Trophoblast cell (in vitro differentiated cells and primary cell): ENCODE measurements around the gene TEDC2.

Source experiments
- DNase-seq, 2 donors: peaks; one replicate each; pipeline ENCODE4 v3.0.0-alpha.2; 2016
- H2AFZ ChIP-seq: 2 replicates; pipeline ENCODE4 v1.6.1; 2013; ENCODE audit warnings: low read length, moderate library complexity, mild to moderate bottlenecking; ENCODE audit not compliant: insufficient read depth, poor library complexity
- H2AK5ac ChIP-seq: 2 replicates; pipeline ENCODE4 v1.6.1; 2013; ENCODE audit warnings: mild to moderate bottlenecking, low read length
- H2BK120ac ChIP-seq: 2 replicates; pipeline ENCODE4 v1.6.1; 2013; ENCODE audit warnings: low read length, mild to moderate bottlenecking, moderate library complexity; ENCODE audit not compliant: insufficient read depth, poor library complexity
- H2BK12ac ChIP-seq: 2 replicates; pipeline ENCODE4 v1.6.1; 2013; ENCODE audit warnings: mild to moderate bottlenecking, low read length, moderate library complexity
- H2BK5ac ChIP-seq: 2 replicates; pipeline ENCODE4 v1.6.1; 2013; ENCODE audit warnings: low read length, low read depth, moderate library complexity, mild to moderate bottlenecking; ENCODE audit not compliant: poor library complexity
- H3K14ac ChIP-seq: 2 replicates; pipeline ENCODE4 v1.6.1; 2013; ENCODE audit warnings: mild to moderate bottlenecking, low read length
- H3K18ac ChIP-seq: 2 replicates; pipeline ENCODE4 v1.6.1; 2013; ENCODE audit warnings: mild to moderate bottlenecking, low read length
- H3K23ac ChIP-seq: 2 replicates; pipeline ENCODE4 v1.6.1; 2013; ENCODE audit warnings: low read length
- H3K27ac ChIP-seq: 2 replicates; pipeline ENCODE4 v1.5.1; 2013; ENCODE audit warnings: low read depth, mild to moderate bottlenecking, inconsistent platforms, low read length, moderate library complexity
- H3K27me3 ChIP-seq: 2 replicates; pipeline ENCODE4 v1.6.1; 2013; ENCODE audit warnings: inconsistent platforms, mild to moderate bottlenecking, low read length, moderate library complexity; ENCODE audit not compliant: insufficient read depth
- H3K36me3 ChIP-seq, 2 experiments: 1 replicate in 1 of 2; 2 replicates in 1 of 2; pipeline ENCODE4 v1.6.1; 2013; ENCODE audit warnings: low read length in 2 of 2, mild to moderate bottlenecking in 2 of 2, moderate library complexity in 1 of 2; ENCODE audit not compliant: insufficient read depth in 2 of 2, control insufficient read depth in 1 of 2
- H3K4ac ChIP-seq: 2 replicates; pipeline ENCODE4 v1.6.1; 2013; ENCODE audit warnings: low read depth, mild to moderate bottlenecking, low read length, moderate library complexity
- H3K4me1 ChIP-seq, 2 experiments: 1 replicate in 1 of 2; 2 replicates in 1 of 2; pipeline ENCODE4 v1.6.1; 2013; ENCODE audit warnings: low read length in 2 of 2, mild to moderate bottlenecking in 2 of 2, moderate library complexity in 1 of 2; ENCODE audit not compliant: insufficient read depth in 2 of 2, control insufficient read depth in 1 of 2
- H3K4me2 ChIP-seq: 2 replicates; pipeline ENCODE4 v1.6.1; 2013; ENCODE audit warnings: inconsistent platforms, mild to moderate bottlenecking, low read length, moderate library complexity
- H3K4me3 ChIP-seq: 2 replicates; pipeline ENCODE4 v1.5.1; 2013; ENCODE audit warnings: mild to moderate bottlenecking, low read depth, low read length, inconsistent platforms
- H3K79me1 ChIP-seq: one replicate; pipeline ENCODE4 v1.6.1; 2013; ENCODE audit warnings: low read length
- H3K79me2 ChIP-seq: 2 replicates; pipeline ENCODE4 v1.6.1; 2013; ENCODE audit warnings: low read length, mild to moderate bottlenecking; ENCODE audit not compliant: control insufficient read depth, insufficient read depth, poor library complexity
- H3K9ac ChIP-seq: 2 replicates; pipeline ENCODE4 v1.6.1; 2013; ENCODE audit warnings: mild to moderate bottlenecking, low read length
- H3K9me3 ChIP-seq: 2 replicates; pipeline ENCODE4 v1.6.1; 2013; ENCODE audit warnings: low read depth, mild to moderate bottlenecking, control low read depth, inconsistent platforms, low read length; ENCODE audit not compliant: insufficient read depth
- H4K12ac ChIP-seq: 2 replicates; pipeline ENCODE4 v1.6.1; 2013; ENCODE audit warnings: low read depth, mild to moderate bottlenecking, low read length, moderate library complexity
- H4K8ac ChIP-seq: 2 replicates; pipeline ENCODE4 v1.6.1; 2013; ENCODE audit warnings: low read depth, mild to moderate bottlenecking, low read length, moderate library complexity
- H4K91ac ChIP-seq: one replicate; pipeline ENCODE4 v1.6.1; 2013; ENCODE audit warnings: low read depth, mild to moderate bottlenecking, low read length, moderate library complexity
- WGBS: extraction: QIAGEN DNeasy Blood & Tissue Kit; methylation state at CpG from one replicate; pipeline ENCODE4 v1.1.7; 2013; ENCODE audit warnings: missing lambda C conversion rate; ENCODE audit not compliant: insufficient read length, insufficient coverage; ENCODE audit errors: extremely low coverage; 5-methylcytosine and 5-hydroxymethylcytosine counted together

Gene TEDC2

DNA sequence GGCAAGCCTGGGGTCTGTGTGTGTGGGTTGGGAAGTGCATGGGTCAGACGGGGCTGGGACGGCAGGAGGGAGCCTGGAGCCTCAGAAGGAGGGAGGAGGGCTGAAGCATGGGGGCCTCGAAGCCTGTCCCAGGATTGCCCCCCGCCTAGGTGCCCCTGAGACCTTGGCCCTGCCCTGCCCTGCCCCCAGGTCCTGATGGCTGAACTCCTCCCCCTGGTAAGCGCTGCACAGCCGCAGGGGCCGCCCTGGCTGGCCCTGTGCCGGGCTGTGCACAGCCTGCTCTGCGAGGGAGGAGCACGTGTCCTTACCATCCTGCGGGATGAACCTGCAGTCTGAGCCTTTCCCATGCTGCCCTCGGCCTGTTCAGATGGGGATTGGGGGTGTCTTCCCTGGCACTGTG is 4.4 kb downstream of the TEDC2 start:
- DNase-seq, result no peak
- Histone ChIP-seq H3K79me2 (peaks cover 5% of the 10 kb centered on the region), H2BK5ac (no peak overlapping the region), H3K4ac (no peak overlapping the region), H4K91ac (no peak overlapping the region), H3K27ac (no peak overlapping the region), H4K12ac (no peak overlapping the region), H3K79me1 (peaks cover 11% of the 10 kb centered on the region), H2AK5ac (no peak overlapping the region), H2AFZ (no peak overlapping the region), H3K4me1 (peaks cover 17 to 31% of the 10 kb centered on the region in 2 experiments), H3K4me2 (no peak overlapping the region), H4K8ac (no peak overlapping the region), H3K18ac (no peak overlapping the region), H3K23ac (no peak overlapping the region), H3K4me3 (no peak overlapping the region), H3K27me3 (peaks cover 15% of the 10 kb centered on the region), H2BK12ac (no peak overlapping the region), H3K9ac (no peak overlapping the region), H3K9me3 (peaks cover 1% of the 10 kb centered on the region), H3K14ac (no peak overlapping the region), H2BK120ac (no peak overlapping the region), H3K36me3 (peaks cover 2 to 9% of the 10 kb centered on the region in 2 experiments)
- WGBS, result no CpG with 5 or more reads among the region's 12 CpGs

GRCh38 chr16:2465653-2466415 is 5.9 kb downstream of the TEDC2 start:
- no peak overlapping the region for H3K4me3 ChIP-seq
- peak; percentile 78 to 85 for DNase-seq
- no peak overlapping the region for H2BK120ac ChIP-seq
- no peak overlapping the region for H3K4me2 ChIP-seq
- no peak overlapping the region for H3K27ac ChIP-seq
- peaks cover 3% of the 10 kb centered on the region for H3K79me1 ChIP-seq
- H4K8ac ChIP-seq, result no peak overlapping the region
- H3K9me3 ChIP-seq, result peaks cover 3% of the 10 kb centered on the region
- peaks cover 11 to 22% of the 10 kb centered on the region in 2 experiments for H3K4me1 ChIP-seq
- no peak overlapping the region for H3K18ac ChIP-seq
- H3K79me2 ChIP-seq, result peaks cover 3% of the 10 kb centered on the region
- H3K23ac ChIP-seq, result no peak overlapping the region
- no peak overlapping the region for H4K91ac ChIP-seq
- no peak overlapping the region for H2BK12ac ChIP-seq
- H2BK5ac ChIP-seq, result no peak overlapping the region
- H4K12ac ChIP-seq, result no peak overlapping the region
- H2AK5ac ChIP-seq, result no peak overlapping the region
- H3K36me3 ChIP-seq, result peaks cover 2 to 9% of the 10 kb centered on the region in 2 experiments
- no peak overlapping the region for H3K9ac ChIP-seq
- WGBS, result no CpG with 5 or more reads among the region's 12 CpGs
- no peak overlapping the region for H3K4ac ChIP-seq
- H3K27me3 ChIP-seq, result peaks cover 28% of the 10 kb centered on the region
- no peak overlapping the region for H3K14ac ChIP-seq
- H2AFZ ChIP-seq, result no peak overlapping the region

- H2BK120ac ChIP-seq, result no peak overlapping the region
- H3K9ac ChIP-seq, result no peak overlapping the region
- H3K9me3 ChIP-seq, result peaks cover 3% of the 10 kb centered on the region
- H3K79me1 ChIP-seq, result peaks cover 3% of the 10 kb centered on the region
- H3K4me1 ChIP-seq, result peaks cover 16 to 25% of the 10 kb centered on the region in 2 experiments
- no peak overlapping the region for H3K4ac ChIP-seq
- H3K79me2 ChIP-seq, result peaks cover 3% of the 10 kb centered on the region
- peaks cover 35% of the 10 kb centered on the region for H3K27me3 ChIP-seq
- no peak overlapping the region for H2AK5ac ChIP-seq
- H3K4me3 ChIP-seq, result no peak overlapping the region
- H4K91ac ChIP-seq, result no peak overlapping the region
- no peak overlapping the region for H3K14ac ChIP-seq
- no peak overlapping the region for H4K8ac ChIP-seq
- H3K36me3 ChIP-seq, result peaks cover 2 to 9% of the 10 kb centered on the region in 2 experiments
- no peak overlapping the region for H4K12ac ChIP-seq
- no peak overlapping the region for H3K23ac ChIP-seq
- DNase-seq, result no peak
- H2AFZ ChIP-seq, result no peak overlapping the region
- no peak overlapping the region for H3K4me2 ChIP-seq
- no peak overlapping the region for H2BK5ac ChIP-seq
- H3K27ac ChIP-seq, result no peak overlapping the region
- WGBS, result no CpG with 5 or more reads among the region's 29 CpGs
- no peak overlapping the region for H2BK12ac ChIP-seq
- H3K18ac ChIP-seq, result no peak overlapping the region
Measured at GRCh38 chr16:2466667-2467527, 7.0 kb downstream of the TEDC2 start.

DNA sequence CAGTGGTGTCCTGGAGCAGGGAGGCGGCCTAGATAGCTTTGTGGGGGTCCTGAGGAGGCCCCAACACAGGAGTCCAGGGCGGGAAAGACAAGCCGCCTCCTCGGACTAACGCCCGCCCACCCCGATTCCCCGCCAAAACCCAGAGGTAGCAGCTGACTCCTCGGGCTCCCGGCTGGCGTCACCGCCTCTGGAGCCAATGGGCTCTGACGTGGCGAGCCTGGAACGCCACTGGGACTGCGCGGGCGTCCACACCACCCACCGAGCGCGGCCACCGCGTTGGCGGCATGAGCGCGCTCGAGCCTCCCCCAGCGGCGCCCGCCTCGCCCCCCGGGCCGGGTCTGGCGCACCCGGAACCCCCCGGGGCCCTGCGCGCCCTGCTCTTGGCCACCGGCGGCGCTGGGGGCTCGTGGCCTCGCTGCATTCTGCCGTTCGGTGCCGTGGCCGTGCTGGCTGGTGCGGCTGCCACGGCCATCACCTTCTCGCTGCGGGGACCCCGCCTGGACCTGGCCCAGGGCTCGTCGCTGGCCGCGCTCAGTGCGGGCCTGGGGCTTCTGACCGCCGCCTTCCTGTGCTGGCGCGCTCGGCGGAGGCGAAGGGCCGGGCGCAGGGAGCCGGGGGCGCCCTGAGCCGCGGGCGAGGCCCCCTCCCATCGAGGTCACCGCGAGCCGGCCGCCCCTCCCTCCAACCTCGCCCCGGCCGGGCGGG is 7.8 kb downstream of the TEDC2 start:
- Histone ChIP-seq H3K9me3 (peaks cover 3% of the 10 kb centered on the region), H2AK5ac (no peak overlapping the region), H3K27me3 (peaks cover 43% of the 10 kb centered on the region), H3K18ac (peak overlapping the region; percentile 75), H3K27ac (no peak overlapping the region), H4K91ac (peak overlapping the region; percentile 33), H2AFZ (peak overlapping the region; percentile 32), H3K36me3 (peaks cover 2 to 5% of the 10 kb centered on the region in 2 experiments), H2BK120ac (peak overlapping the region; percentile 8), H2BK12ac (no peak overlapping the region), H3K23ac (no peak overlapping the region), H3K9ac (peak overlapping the region; percentile 29), H3K4ac (no peak overlapping the region), H3K4me2 (peak overlapping the region; percentile 57), H4K8ac (peak overlapping the region; percentile 83), H2BK5ac (no peak overlapping the region), H3K4me1 (peaks cover 16 to 25% of the 10 kb centered on the region in 2 experiments), H3K79me2 (peaks cover 3% of the 10 kb centered on the region), H3K79me1 (peaks cover 3% of the 10 kb centered on the region), H4K12ac (peak overlapping the region; percentile 51), H3K4me3 (peak overlapping the region; percentile 29), H3K14ac (peak overlapping the region; percentile 77)
- WGBS, result no CpG with 5 or more reads among the region's 80 CpGs
- peak in 1 of 2 donors; percentile 68 for DNase-seq
